HUES48 (cell line): ENCODE results near the gene KIF25.

Experiments
- H3K27ac ChIP-seq: one replicate; pipeline ENCODE4 v1.7.0; 2013; ENCODE audit warnings: low read depth, low read length, inconsistent platforms
- H3K27me3 ChIP-seq: 2 replicates; pipeline ENCODE4 v1.6.1; 2013; ENCODE audit warnings: mild to moderate bottlenecking, low read length; ENCODE audit not compliant: control insufficient read depth, insufficient read depth
- H3K36me3 ChIP-seq: 2 replicates; pipeline ENCODE4 v1.6.1; 2013; ENCODE audit warnings: low read length; ENCODE audit not compliant: control insufficient read depth, insufficient read depth
- H3K4me1 ChIP-seq: 2 replicates; pipeline ENCODE4 v1.6.1; 2013; ENCODE audit warnings: mild to moderate bottlenecking, low read length; ENCODE audit not compliant: control insufficient read depth, insufficient read depth
- H3K4me3 ChIP-seq: 2 replicates; pipeline ENCODE4 v1.5.1; 2013; ENCODE audit warnings: mild to moderate bottlenecking, low read depth, low read length
- H3K9ac ChIP-seq: 2 replicates; pipeline ENCODE4 v1.6.1; 2013; ENCODE audit warnings: mild to moderate bottlenecking, low read depth, low read length, moderate library complexity
- H3K9me3 ChIP-seq: 2 replicates; pipeline ENCODE4 v1.6.1; 2013; ENCODE audit warnings: low read length; ENCODE audit not compliant: control insufficient read depth, insufficient read depth

KIF25 gene, protein sequence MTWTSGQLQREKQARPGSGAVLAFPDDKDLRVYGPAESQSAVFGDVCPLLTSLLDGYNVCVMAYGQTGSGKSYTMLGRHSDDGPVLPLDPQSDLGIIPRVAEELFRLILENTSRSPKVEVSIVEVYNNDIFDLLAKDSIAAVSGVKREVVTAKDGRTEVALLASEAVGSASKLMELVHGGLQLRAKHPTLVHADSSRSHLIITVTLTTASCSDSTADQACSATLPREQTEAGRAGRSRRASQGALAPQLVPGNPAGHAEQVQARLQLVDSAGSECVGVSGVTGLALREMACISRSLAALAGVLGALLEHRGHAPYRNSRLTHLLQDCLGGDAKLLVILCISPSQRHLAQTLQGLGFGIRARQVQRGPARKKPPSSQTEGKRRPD

DNA sequence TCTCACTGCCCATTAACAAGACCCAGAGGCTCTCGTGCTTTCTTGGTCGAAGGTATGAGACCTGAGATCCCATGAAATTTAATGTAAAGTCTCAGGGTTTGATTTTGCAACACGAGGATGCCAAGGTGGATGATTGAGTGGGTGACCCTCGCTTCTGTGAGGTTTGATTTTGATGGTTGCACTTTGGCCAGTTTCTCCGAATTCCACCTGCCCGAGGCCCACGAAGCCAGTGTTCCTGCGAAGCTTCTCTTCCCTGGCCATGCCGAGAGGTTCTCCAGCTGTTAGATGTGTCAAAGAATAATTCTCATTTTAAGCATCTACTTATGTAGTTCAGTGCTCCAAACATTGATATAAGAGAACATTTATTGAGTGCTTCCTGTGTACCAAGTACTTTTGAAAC, at the start of gene KIF25:
TSS of gene KIF25 (plus strand) at position 30 of the 400 bp plus-strand sequence. CDS start 31,915 bp downstream, outside the sequence.
- no peaks in the 10 kb centered on the region for H3K27me3 ChIP-seq
- H3K9ac ChIP-seq: no peak within 1 kb of the TSS
- H3K27ac ChIP-seq: no peak within 1 kb of the TSS
- H3K9me3 ChIP-seq: no peaks in the 10 kb centered on the region
- no peaks in the 10 kb centered on the region for H3K4me1 ChIP-seq
- H3K36me3 ChIP-seq: no peaks in the 10 kb centered on the region
- no peak within 1 kb of the TSS; the same call in 1 of the 2 replicates for H3K4me3 ChIP-seq

DNA sequence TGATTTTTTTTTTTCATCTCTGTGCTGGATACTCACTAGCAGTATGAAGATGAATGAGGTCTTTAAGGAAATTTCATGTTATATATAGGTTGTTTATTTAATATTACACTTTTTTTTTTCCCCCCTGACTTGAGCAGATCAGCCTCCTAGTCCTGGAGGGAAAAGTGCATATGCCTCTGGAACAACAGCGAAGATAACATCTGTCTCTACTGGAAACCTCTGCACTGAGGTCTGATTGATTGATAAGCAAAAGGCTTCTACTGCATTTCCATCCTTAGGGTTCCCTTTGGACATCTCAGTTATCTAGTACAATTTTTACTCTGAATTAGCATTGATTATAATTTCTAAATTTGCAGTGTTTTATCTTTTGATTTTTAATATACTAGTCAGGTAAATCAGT, 49.8 kb upstream of the KIF25 start:
- peaks cover 98% of the 10 kb centered on the region for H3K36me3 ChIP-seq
- no peak overlapping the region for H3K27ac ChIP-seq
- no peak overlapping the region for H3K9ac ChIP-seq
- H3K27me3 ChIP-seq: no peaks in the 10 kb centered on the region
- no peaks in the 10 kb centered on the region for H3K9me3 ChIP-seq
- H3K4me1 ChIP-seq: no peaks in the 10 kb centered on the region
- no peak overlapping the region for H3K4me3 ChIP-seq

DNA sequence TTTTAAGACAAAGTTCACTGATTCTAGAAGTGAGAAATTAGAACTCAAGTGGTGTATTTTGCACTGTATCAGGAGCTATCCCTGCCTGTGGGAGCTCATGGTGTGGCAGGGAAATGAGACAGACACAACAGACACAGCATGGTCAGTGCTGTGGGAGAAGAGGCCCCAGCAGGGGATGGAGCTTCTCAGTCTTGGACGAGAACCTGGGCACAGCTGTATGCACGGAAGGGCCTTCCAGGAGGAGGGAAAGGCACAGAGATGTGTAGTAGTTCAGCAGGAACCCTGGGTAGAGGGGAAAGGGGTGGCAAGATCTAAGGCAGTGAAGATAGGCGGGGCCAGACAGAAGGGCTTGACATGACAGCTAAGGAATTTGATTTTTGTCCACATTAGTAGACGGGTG, 48.8 kb upstream of the KIF25 start:
- Histone ChIP-seq H3K9ac (no peak overlapping the region), H3K27ac (no peak overlapping the region), H3K9me3 (no peaks in the 10 kb centered on the region), H3K4me3 (no peak overlapping the region), H3K4me1 (no peaks in the 10 kb centered on the region), H3K36me3 (peaks cover 98% of the 10 kb centered on the region), H3K27me3 (no peaks in the 10 kb centered on the region)

DNA sequence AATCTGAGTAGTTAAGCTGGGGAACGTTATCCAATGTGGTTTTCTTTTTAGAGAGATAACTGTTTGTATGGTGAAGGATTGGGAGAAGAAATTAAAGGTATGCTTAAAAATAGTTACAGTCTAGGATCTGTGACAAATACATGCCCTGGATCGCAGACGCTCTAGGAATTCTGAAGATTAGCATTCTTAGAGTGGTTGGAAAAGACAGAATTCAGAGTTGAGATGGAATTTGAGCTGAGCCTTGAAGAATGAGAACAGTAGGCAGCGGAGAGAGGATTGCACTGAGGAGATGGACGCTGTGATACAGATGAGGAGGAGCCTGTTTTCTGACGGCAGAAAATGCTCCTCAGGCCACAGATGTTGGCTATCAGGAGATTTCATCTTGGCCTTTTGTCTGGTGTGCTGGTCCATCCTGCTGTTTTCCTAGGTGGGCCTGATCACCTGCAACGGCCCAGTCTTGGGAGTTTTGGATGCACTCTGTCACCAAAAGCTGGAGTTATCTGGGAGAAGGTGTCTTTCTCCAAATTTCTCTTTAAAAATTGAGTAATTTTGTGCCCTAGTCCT, 48.3 kb upstream of the KIF25 start:
- Histone ChIP-seq H3K4me3 (no peak overlapping the region), H3K9ac (no peak overlapping the region), H3K9me3 (no peaks in the 10 kb centered on the region), H3K27me3 (no peaks in the 10 kb centered on the region), H3K4me1 (no peaks in the 10 kb centered on the region), H3K36me3 (peaks cover 94% of the 10 kb centered on the region), H3K27ac (no peak overlapping the region)

DNA sequence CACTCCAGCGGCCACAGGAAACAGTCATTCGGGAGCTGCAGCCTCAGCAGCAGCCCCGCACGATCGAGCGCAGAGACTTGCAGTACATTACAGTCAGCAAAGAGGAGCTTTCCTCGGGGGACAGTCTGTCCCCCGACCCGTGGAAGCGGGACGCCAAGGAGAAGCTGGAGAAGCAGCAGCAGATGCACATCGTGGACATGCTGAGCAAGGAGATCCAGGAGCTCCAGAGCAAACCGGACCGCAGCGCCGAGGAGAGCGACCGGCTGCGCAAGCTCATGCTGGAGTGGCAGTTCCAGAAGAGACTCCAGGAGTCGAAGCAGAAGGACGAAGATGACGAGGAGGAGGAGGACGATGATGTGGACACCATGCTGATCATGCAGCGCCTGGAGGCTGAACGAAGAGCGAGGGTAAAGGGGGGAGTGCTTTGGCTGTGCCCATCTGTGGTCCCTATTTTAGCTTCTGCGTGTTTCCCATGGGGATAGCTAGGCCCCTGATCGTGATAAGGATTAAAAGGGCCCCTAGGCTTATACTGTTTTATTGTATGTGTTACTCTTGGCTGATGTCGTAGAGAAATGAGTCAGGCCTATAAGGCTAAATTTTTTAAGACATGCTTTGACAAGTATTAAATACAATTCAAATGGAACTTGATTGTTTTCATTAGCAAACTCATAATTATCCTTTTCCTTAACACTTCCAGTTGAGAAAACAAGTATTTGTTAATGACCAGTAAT, 45.5 kb upstream of the KIF25 start:
- H3K4me3 ChIP-seq: no peak overlapping the region
- no peaks in the 10 kb centered on the region for H3K9me3 ChIP-seq
- H3K4me1 ChIP-seq: no peaks in the 10 kb centered on the region
- H3K9ac ChIP-seq: no peak overlapping the region
- H3K27me3 ChIP-seq: no peaks in the 10 kb centered on the region
- H3K27ac ChIP-seq: no peak overlapping the region
- peaks cover 82% of the 10 kb centered on the region for H3K36me3 ChIP-seq

DNA sequence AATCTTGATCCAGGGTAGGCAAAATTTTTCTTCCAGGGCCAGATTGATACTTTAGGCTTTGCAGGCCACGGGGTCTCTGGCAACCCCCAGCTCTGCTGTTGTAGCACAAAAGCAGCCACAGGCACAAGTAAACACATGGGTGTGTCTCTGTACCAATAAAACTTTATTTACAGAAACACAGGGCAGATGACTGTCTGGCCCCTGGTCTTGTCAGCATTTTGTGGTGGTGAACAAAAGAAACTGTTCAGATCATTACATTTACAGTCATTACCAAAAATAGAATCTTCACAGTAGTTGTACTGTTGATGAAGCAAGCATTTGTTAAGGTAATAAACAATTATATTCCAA, 45.0 kb upstream of the KIF25 start:
- H3K27ac ChIP-seq: no peak overlapping the region
- no peak overlapping the region for H3K4me3 ChIP-seq
- no peaks in the 10 kb centered on the region for H3K4me1 ChIP-seq
- no peak overlapping the region for H3K9ac ChIP-seq
- H3K36me3 ChIP-seq: peaks cover 83% of the 10 kb centered on the region
- no peaks in the 10 kb centered on the region for H3K9me3 ChIP-seq
- H3K27me3 ChIP-seq: no peaks in the 10 kb centered on the region

DNA sequence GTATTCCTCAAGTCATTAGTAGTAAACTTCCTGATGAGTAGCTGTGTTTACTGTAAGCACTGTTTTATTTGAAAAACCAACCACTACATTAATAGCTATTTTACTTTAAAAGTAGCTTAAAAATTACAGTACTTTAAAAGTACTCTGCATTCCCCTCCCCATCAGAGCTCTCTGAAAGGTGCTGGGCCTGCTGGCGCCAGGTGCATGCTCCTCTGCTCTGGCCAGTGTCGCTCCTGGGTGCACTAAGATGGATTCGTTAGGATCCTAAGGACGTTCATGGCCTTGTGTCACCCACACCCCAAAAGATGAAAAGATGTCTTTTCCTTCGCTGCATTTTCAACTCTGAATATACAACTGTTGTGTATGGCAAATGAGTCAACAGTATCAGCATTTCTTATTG, 43.9 kb upstream of the KIF25 start:
- H3K27ac ChIP-seq: no peak overlapping the region
- H3K9me3 ChIP-seq: no peaks in the 10 kb centered on the region
- H3K4me3 ChIP-seq: no peak overlapping the region
- H3K36me3 ChIP-seq: peaks cover 77% of the 10 kb centered on the region
- no peak overlapping the region for H3K9ac ChIP-seq
- no peaks in the 10 kb centered on the region for H3K4me1 ChIP-seq
- H3K27me3 ChIP-seq: no peaks in the 10 kb centered on the region

DNA sequence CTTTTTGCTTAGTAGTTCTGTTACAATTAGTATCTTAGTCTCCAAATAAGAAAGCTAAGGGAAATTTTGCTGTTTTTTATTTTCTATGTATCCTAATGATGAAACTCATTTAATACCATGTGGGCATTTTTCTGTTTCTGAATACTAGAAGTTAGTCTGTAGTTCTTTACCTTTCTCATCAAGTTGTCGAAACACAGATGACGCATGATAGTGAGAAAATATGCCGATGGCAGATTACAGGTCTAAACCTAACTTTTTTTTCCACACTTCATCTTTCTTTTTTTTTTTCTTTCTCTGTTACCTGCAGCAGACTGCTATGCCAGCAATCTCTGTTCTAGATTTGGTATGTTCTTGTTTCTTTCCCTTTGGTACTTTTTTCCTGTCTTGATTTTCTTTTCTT, 43.3 kb upstream of the KIF25 start:
- Histone ChIP-seq H3K9me3 (no peaks in the 10 kb centered on the region), H3K4me1 (no peaks in the 10 kb centered on the region), H3K9ac (no peak overlapping the region), H3K27me3 (no peaks in the 10 kb centered on the region), H3K4me3 (no peak overlapping the region), H3K36me3 (peaks cover 75% of the 10 kb centered on the region), H3K27ac (no peak overlapping the region)

DNA sequence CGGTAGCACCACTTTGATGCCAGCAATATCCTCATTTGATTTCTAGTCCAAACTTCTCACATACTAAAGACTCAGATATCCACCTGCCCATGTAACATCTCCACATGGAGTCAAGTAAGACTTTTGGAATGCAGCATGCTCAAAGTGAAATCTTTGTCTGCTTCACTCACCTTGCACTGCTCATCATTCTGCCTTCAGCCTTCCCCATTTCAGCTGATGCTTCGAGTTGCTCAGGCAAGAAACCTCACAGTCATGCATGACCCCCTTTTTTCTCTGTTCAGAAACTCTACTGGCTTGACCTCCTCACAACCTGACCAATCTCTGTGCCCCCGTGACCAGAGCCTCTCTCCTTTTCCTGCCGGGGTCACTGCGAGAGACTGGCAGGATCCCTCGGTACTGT, 41.0 kb upstream of the KIF25 start:
- no peak overlapping the region for H3K27ac ChIP-seq
- H3K9me3 ChIP-seq: no peaks in the 10 kb centered on the region
- H3K4me1 ChIP-seq: no peaks in the 10 kb centered on the region
- H3K27me3 ChIP-seq: no peaks in the 10 kb centered on the region
- peaks cover 55% of the 10 kb centered on the region for H3K36me3 ChIP-seq
- H3K4me3 ChIP-seq: no peak overlapping the region
- H3K9ac ChIP-seq: no peak overlapping the region

DNA sequence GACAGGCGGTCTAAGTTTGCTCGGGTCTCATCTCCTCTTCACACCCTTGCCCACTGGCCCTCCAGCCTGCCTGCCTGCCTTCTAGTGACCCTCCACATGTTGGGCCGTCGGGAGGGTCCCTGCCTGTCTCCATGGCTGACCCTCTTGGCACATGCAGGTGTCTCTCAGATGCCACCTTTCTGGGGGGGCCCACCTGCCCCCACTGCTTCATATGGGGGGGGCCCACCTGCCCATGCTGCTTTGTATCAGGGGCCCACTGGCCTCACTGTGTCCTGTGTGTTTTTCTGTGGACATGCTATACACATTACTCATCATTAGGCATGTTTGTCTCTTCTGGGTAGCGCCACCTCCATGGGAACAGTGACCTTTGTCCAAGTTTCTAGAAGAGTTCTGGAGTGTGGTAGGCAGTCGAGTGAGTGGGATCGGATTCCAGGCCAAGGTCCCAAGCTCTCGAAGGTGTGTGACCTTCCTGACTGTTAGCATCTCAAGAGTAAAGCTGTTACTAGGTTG, 40.4 kb upstream of the KIF25 start:
- no peak overlapping the region for H3K9ac ChIP-seq
- no peak overlapping the region for H3K27ac ChIP-seq
- no peak overlapping the region for H3K4me3 ChIP-seq
- H3K4me1 ChIP-seq: no peaks in the 10 kb centered on the region
- no peaks in the 10 kb centered on the region for H3K27me3 ChIP-seq
- H3K9me3 ChIP-seq: no peaks in the 10 kb centered on the region
- H3K36me3 ChIP-seq: peaks cover 52% of the 10 kb centered on the region

DNA sequence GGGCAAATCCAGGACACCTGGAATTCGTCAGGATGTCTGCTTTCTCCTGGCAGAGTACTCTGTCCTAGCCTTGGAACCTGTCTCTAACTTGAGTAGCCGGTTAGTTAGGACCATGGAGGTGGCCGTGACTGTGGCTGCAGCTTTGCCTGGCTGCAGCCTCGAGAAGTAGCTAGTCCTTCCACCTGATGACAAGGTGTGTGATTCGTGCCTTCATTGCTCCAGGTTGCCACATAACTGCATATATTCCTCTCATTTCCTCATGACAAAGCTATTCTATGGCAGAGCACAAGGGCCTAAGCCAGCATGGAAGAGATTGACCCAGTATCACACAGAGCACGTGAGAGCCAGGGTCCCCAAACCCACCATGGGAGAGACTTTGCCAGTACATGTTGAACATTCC, 39.8 kb upstream of the KIF25 start:
- Histone ChIP-seq H3K27ac (no peak overlapping the region), H3K9ac (no peak overlapping the region), H3K27me3 (no peaks in the 10 kb centered on the region), H3K9me3 (no peaks in the 10 kb centered on the region), H3K36me3 (peaks cover 52% of the 10 kb centered on the region), H3K4me1 (no peaks in the 10 kb centered on the region), H3K4me3 (no peak overlapping the region)
